Mesenteric fat pad (tissue), 1 donor: ENCODE data around the gene INO80E. TPM values are rescaled to one million over a fixed set of nuclear protein-coding genes. Genes with fewer than 3 reads are reported as not detected.
A peak's percentile ranks its signal among the peaks of the same experiment; 100 is the strongest.

ENCODE experiments used
- DNase-seq: peaks from one replicate; pipeline ENCODE4 v3.0.0-alpha.2; 2020; ENCODE audit warnings: low spot score
- total RNA-seq: library from RNA; stranded (reverse); fragmentation: NEBNext Ultra II Directional; extraction: Animal tissue kit (Norgen Biotek cat#: 25700); gene quantifications from one replicate; pipeline ENCODE4 v1.2.1, GENCODE V29; 2021
- donor health status: DM: yes; HTN: yes; CAD: no.

The INO80E gene
- total RNA-seq, 1 donor from 2014 or later, result 45.4 TPM

- no peak for DNase-seq
These were observed 4.5 kb upstream of the INO80E start for GRCh38 chr16:29991571-29991904.

DNA sequence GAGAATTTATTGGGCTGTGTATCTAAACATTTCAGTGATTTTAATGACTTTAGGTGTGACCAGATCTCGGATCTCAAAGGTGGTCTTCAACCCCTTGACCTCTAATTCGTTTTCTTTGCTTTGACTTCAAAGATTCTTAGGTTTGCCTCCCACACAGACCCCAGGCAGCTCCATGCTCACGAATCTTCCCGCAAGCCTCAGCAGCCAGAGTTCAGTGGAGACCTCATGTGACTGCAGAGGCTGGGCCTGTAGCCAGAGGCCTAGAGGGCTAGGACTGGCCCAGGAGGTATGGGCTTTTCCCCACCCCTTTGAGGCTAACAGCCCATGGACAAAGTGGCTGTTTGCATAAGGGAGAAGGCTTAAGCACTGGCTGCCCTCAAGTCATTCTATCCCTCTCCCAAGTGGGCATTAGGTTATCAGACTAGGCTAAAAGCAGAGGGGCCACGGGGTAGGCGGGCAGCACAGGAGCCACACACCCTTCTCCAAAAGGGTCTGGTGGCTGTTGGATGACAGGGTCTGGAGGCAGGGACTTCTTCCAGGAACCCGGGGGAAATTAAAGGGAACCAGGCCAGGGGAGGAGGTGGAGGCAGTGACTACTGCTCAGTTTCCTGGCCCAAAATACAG is 3.6 kb upstream of the INO80E start:
- no peak for DNase-seq

- DNase-seq, result no peak
These were observed 2.7 kb upstream of the INO80E start for GRCh38 chr16:29993191-29993902.

DNA sequence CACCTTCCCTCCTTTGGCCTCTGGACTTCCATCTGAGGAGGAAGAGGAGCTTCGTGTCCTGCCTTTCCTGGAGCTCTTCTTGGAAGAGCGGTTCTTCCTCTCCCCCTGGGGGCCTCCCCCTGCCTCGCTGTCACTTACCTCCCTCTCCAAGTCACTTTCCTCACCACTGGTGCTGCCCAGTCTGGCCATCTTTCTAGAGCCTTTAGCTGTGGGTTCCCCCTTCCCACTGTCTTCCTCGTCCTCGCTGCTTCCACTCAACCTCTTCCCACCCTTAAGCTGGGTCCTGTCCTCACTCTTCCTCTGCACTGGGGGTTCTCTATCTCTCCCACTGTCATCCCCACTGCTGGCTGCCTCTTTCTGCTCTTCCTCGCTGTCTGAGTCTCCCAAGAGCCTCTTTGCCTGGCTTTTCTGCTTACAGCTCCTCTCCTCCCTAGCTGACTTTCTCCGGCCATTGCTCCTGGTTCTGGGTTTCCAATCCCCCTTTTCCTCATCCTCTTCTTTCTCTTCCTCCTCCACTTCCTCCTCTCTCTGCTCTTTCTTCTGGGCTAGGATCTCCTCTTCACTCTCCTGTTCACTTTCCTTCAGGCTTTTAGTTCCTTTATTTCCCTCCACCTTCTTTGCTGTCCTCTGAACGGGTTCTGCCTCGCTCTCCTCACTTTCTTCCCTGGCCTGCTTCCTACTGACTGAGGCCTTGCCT is 2.0 kb upstream of the INO80E start:
- DNase-seq, result no peak

DNA sequence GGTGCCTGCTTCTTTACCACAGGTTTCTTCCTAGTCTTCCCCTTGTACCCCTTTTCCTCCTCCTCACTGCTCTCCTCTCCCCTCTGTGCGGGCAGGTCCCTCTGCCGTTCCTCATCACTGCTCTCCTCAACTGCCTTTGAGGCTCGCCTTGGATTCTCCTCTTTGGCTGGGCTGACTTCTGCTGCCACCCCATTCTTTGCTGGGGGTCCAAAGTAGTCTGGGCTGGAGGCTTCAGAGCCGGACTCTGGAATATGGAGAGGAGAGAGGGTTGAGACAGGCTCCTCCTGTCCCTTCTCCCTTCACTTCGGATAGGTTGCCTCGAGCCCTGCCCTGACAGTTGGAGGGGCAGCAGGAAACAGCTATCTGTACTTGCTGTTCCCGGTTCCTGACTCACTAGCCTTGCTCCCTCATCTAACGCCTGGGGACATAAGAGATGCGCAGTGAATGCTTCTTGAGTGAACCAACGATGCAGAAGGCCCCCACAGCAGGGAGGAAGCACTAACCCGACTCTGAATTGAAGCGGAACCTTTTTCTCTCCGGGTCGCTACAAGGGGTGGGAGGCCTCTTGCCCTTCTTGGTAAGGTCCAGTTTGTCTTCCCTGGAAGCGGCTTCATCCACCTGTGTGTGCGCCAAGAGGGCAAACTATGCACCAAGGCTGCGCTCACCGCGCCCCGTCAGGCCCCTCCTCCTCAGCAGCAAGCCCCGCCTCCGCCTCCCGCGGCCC is 1.3 kb upstream of the INO80E start:
- DNase-seq, result no peak

DNA sequence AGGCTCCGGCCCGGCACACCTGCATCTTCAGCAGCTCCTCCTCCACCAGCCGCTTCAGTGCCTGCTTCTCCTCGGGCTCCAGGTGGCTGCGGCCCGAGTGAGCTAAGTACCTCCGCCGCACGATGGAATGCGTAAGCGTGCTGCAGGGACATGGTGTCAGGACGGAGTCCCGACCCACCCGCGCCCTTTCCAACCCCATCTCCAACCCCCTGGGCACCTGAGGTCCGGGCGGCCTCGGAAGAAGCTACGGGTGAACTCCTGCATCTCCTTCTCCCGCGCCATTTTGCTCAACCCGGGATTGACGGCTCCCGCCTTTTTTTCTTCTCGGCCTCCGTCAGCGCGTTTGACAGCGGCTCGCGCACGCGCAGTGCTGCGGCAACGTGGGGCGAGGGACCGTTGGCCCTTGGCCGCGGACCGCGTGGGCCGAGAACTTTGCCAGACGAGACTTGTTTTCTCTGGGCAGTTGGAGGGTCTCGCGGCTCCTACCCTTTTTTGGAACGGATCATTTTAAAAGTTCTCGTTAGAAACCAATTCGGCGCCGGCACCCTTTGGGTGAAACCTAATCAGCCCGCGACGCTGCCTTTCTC is 624 bp upstream of the INO80E start, which contains the start of gene HIRIP3:
HIRIP3 (minus strand) TSS at position 294 of the 587 bp plus-strand sequence; CDS start at position 282, 12 bp downstream.
- peak; percentile 96 for DNase-seq

DNA sequence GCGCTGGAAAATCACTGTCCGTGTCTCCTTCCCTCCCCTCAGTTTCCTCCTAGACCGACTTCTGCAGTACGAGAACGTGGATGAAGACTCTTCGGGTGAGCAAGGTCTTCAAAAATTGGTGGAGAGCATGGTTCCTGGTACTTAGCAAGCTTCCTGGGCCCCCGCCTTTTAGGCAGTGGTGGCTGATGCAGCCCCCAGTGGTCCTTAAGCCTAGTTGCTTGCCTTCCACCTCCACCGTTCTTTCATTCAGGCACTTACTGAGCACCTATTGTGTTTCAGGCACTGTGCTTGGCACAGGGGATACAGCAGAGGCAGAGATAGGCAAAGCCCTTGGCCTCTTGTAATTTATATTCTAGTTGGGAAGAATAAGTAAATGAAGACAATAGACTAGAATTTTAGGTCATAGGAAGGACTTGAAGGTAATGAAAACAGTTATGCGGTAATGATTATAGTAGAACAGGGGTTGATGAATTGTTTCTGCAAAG is 767 bp downstream of the INO80E start:
- DNase-seq, result no peak

GRCh38 chr16:29999605-30000004 is 3.6 kb downstream of the INO80E start:
- DNase-seq, result no peak

DNA sequence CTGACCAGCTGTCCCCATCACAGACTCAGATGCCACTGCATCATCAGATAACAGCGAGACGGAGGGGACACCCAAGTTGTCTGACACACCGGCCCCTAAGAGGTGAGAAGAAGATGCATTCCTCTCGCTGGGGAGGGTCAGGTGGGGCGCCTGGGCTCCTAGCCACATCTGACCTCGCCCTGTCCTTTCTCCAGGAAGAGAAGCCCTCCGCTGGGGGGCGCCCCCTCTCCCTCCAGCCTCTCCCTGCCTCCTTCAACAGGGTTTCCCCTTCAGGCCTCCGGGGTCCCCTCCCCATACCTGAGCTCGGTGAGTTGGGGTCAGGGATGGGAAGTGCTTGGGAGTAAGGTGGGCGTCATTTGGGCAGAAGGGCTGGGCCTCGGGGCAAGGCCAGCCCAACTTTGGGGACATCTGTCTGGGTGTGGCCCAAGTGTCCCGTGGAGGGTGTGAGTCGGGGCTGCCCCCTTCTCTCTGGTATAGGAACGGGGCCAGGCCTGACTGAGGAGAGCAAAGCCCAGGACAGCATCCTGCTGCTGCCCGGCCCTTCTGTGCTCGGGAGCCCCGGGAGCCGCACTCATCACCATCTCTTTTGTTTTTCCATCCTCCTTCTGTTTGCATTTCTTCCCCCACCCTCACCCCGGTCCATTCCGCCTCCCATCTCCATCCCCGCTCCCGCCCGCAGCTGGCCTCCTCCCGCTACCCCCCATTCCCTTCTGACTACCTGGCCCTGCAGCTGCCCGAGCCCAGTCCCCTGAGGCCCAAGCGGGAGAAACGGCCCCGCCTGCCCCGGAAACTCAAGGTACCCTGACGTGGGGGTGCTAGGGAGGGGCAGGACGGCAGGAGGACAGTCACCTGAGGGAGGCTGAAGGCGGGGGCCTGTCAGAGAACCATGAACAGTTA is 4.9 kb downstream of the INO80E start:
- DNase-seq, result no peak

DNA sequence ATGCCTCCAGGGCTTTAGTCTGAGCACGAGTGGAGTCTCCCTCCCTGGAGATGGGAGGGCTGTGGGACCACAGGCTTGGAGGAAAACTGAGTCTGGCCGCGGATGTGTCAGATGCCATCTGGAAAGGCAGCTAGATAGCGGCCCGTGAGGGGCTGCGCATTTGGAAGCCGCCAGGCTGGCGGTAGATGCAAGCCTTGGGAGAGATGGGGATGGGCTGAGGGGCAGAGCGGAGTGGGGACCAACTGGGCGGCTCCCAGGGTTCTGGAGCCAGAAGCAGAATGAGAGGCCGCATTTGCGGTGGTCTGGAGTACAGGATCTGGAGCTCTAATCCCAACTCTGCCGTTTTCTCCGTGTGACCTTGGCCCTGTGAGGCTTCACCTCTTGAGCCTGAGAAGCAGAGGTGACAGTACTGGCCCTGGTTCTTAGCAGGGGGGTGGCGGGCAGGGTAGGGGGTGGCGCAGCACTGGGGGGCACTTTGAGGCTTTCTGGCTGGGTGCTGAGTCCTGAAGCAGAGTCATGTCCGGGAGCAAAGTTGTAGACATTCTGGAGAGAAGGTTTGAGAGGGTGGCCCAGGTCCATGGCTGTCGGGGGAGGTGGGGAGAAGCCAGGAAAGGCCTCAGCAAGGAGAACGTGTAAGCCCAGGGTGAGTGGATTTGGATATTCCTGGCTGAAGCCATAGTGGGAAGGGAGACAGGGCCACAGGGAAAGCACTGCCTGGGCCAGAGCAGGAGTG is 6.7 kb downstream of the INO80E start:
- no peak for DNase-seq

DNA sequence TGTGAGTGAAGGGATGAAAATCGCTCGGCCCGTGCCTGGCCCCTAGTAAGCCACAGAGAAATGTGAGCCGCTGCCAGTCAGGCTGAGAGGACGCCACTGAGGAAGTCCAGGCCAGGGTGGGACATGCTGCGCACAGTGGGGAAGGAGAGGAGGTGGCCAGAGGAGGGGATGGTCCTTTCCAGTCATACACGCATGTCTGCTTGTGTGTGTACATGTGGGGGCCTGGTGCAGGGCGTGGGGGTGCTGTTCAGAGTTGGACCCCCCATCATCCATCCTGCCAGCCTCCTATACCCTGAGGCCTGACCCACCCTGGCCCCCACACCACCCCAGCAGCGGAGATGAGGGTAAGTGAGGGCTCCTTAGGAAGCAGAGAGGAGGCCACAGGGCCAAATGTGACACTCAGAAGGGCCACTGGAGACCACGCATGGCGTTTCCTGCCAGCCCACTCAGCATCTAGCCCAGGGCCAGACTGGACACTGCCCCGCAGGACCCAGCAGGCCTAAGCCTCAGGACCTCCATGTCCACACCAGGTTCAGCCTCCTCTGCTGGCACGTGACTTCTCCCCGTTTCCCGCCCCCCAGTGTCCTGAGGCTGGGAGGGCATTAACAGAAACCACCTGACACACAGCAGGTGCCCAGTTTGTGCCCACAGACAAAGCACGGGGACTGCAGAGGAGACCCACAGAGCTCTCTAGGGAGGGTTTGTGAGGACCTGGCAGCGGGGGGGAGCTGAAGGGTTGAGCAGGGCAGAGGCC is 7.8 kb downstream of the INO80E start:
- DNase-seq, result no peak

- DNase-seq, result no peak
These were observed 8.4 kb downstream of the INO80E start for GRCh38 chr16:30004424-30004776.

GRCh38 chr16:30004811-30005242 is 8.8 kb downstream of the INO80E start:
- no peak for DNase-seq

DNA sequence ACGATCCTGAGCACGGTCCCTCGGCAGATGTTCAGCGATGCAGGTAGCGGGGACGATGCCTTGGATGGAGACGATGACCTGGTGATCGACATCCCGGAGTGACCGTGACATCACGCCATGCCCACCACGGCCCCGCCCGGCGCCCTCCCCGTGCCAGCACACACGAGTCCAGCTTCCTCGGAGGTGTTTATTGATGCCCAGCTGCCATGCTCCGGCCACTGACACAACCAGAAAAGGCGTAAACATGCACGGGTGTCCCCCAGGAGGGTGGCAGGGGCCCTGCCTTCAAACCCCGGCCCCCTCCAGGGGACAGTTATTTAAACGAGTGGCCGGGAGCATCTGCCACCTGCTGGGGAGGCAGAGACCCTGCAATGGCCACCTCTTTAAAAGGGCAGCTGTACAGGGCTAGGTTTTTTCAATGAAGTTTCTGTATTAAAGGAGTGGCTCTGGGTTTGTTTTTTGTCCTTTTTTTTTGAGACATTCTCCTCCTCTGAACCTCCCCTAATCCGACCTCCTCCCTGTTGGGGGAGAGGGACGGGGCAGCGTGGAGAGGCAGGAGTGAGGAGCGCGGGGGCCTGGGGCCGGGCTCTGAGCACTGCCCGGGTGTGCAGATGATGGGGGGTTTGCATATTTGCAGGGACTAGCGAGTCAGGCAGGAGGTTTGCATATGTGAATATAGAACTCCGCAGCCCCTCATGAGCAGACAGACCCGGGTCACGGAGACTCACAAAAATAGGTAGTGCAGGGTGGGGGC is 9.5 kb downstream of the INO80E start:
- no peak for DNase-seq

- no peak for DNase-seq
These were observed 10.0 kb downstream of the INO80E start for GRCh38 chr16:30006095-30006473.

DNA sequence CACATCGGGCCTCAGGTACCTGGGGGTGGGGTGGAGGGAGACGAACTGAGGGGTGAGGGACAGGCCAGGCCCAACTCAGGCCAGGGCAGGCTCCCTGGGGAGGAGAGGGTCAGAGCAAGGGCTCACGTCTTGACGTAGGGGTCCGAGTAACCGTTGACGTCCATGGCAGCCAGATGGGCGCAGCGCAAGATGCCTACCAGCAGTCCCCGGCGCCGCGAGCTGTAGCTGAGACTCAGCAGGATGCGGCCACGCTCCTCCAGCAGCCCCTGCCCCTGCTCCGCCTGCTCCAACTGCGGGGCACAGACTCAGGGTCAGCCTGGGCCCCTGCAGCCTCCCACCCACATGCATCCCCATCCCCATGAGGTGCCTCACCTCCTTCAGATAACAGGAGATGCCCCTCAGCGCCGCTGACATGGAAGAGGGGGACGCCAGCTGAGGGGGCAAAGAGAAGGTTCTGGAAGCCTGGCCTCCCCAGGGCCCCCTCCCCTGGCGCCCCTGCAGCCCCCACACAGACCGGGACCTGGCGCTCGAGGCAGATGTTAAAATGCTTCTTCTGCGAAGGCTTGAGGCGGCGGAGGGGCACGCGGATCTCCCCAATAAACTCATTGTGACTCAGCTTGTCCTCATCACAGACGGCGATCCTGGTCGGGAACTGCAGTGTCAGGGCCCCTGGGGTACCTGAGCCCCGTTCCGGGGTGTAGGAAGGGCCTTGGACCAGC is 10.8 kb downstream of the INO80E start:
- no peak for DNase-seq

DNA sequence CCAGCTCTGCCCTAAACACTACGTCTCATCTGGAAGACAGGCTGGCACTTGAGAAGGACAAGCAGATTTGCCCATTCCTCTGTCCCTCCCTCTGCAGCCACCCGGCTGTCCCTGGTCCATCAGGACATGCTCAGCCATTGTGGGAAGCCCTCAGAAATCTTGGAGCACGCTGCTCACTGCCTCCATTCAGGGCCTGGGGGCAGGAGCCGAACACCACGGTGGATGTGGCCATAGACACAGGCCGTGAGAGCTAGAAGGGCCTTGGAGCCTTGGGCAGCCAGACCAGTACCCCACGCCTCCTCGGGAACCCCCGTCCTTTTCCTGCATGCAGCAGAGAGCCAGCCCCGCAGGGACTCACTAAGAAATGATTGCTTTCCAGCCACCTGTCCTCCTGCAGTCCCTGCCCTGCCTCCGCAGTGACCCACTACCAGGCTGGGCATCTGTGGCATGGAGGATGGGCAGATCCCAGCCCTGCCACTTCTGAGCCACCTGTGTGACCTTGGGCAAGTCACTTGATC is 11.4 kb downstream of the INO80E start:
- no peak for DNase-seq
